Measurements from ENCODE around the gene ITGB4. TPM values are rescaled to one million over a fixed set of nuclear protein-coding genes. Genes with fewer than 3 reads are reported as not detected.
A peak's percentile ranks its signal among the peaks of the same experiment; 100 is the strongest.
"Not testable (repeated sequence)": the region's sequence is repeated elsewhere in the genome, so short reads cannot be mapped to it uniquely, and the experiment has no call there.

The ITGB4 gene
- total RNA-seq, 4 donors from 2014 or later, result 36.5 to 57.4 (median 46.6) TPM

DNA sequence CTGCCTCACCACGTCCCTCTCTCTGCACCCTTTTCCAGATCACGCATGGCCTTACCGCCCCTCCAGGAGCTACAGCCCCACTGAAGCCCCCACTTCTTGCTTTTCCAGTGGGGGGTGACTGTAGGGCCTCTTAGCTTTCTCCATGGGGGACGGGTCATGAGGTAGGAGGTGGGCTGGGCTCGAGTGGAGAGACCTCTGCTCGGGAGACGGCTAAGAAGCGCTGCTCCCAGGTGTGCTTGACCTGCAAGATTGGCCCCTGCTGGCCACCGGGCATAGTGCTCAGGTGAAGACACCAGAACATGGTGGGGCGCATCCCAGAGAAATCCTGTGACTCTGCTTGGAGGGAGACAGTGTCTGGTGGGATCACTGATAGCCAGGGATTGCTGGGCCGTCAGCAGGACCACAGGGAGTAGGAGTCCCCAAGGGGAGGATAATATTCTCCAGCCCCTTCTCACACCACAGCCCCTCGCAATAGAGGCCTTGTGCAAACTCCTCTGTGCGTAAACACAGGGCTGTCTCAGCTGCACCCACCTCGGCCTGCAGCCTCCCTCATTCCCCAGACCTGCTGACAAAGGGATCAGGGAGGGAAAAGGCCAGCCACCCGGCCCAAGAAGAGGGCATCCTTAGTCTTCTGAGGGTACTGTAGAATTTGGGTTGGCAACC, 52.7 kb downstream of the ITGB4 start:
- intact Hi-C loops (cut with DNase I), result no loop called here
- 77% methylated on average over 14 of the region's 15 CpGs for WGBS
- TF ChIP-seq POLR2A (IDR thresholded peaks at IDR 0.05; ENCODE audit: low read depth), result no peak
- DNase-seq (ENCODE audit: extremely low spot score), result no peak
- Histone ChIP-seq H3K9me3 (no peaks in the 10 kb centered on the region), H3K27ac (replicated peaks in 1 of 4) (peak overlapping the region in 3 of 4 donors; percentile 44 to 100 (median 99)), H3K36me3 (peaks cover 14 to 51% (median 44%) of the 10 kb centered on the region in 4 donors), H3K27me3 (no peaks in the 10 kb centered on the region), H3K4me1 (peaks cover 26 to 37% (median 33%) of the 10 kb centered on the region in 4 donors), H3K4me3 (no peak overlapping the region)

DNA sequence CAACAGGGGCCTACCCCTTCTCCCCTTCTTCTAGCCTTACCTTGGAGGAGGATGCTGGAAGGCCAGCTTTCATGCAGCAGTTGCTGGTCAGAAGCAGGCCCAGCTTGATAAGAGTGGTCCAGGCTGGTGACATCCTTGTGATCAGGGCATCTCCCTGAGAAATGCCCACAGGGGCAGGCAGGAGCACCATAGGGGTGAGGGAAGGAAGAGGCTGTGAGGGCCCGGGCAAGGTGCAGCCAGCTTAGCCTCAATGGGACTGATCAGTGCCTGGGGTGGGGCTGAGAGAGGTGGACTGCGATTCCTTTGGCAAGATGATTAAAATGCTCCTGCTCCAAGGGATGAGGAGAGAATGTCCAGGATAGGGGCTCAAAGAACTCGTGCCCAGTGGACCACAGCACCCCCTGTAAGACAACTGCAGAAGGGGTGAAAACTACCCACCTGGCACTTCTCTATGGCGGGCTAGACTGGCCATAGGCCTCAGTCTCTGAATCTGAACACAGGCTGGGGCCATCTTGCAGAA, 53.3 kb downstream of the ITGB4 start:
- no peaks in the 10 kb centered on the region for H3K9me3 ChIP-seq
- no peak for DNase-seq (ENCODE audit: extremely low spot score)
- 98% methylated on average over 4 of the region's 4 CpGs for WGBS
- no peak overlapping the region for H3K4me3 ChIP-seq
- peaks cover 15 to 54% (median 46%) of the 10 kb centered on the region in 4 donors for H3K36me3 ChIP-seq
- no peaks in the 10 kb centered on the region for H3K27me3 ChIP-seq
- peaks cover 26 to 37% (median 33%) of the 10 kb centered on the region in 4 donors for H3K4me1 ChIP-seq
- intact Hi-C loops (cut with DNase I), result no loop called here
- peak overlapping the region; percentile 44 to 100 (median 72) for H3K27ac ChIP-seq (replicated peaks in 1 of 4)
- TF ChIP-seq EP300 (IDR thresholded peaks at IDR 0.05) (no peak), POLR2A (IDR thresholded peaks at IDR 0.05; ENCODE audit: low read depth) (no peak), POLR2AphosphoS5 (IDR thresholded peaks at IDR 0.05) (peak in 1 of 2 donors; percentile 81)
- TF ChIP-seq, protein P1, sequence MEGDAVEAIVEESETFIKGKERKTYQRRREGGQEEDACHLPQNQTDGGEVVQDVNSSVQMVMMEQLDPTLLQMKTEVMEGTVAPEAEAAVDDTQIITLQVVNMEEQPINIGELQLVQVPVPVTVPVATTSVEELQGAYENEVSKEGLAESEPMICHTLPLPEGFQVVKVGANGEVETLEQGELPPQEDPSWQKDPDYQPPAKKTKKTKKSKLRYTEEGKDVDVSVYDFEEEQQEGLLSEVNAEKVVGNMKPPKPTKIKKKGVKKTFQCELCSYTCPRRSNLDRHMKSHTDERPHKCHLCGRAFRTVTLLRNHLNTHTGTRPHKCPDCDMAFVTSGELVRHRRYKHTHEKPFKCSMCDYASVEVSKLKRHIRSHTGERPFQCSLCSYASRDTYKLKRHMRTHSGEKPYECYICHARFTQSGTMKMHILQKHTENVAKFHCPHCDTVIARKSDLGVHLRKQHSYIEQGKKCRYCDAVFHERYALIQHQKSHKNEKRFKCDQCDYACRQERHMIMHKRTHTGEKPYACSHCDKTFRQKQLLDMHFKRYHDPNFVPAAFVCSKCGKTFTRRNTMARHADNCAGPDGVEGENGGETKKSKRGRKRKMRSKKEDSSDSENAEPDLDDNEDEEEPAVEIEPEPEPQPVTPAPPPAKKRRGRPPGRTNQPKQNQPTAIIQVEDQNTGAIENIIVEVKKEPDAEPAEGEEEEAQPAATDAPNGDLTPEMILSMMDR (IDR thresholded peaks at IDR 0.05), result no peak

DNA sequence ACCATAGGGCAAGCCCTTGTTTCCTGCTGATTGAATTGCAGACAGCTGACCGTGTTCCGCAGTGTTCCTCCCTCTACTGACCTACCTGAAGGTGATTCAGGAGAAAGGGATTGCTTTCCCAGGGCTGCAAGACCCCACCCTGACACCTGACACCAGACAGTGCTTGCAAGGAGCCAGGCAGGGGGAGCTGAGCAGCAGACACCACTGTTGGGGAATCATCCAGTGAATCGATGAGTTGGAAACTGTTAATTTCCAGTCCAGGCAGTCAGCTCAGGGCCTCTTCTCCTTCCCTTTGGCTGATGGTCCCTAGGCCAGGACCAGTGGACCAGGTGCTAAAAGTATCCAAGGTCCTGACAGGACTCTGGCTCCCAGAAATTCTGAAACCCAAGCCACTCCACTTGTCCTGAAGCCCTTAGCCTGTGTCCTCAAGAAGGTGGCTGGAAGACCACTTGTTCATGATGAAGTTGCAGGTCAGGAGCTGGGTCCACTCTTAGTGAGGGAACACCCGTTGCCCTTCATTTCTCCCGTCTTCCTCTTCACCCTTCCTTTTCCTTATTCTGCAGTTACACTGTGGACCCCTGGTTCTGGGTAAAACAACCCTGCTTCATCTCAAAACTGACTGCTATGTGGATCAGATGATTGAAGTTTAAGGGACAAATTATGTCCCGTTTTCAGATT, 53.9 kb downstream of the ITGB4 start:
- no peaks in the 10 kb centered on the region for H3K27me3 ChIP-seq
- H3K4me1 ChIP-seq, result peaks cover 26 to 40% (median 35%) of the 10 kb centered on the region in 4 donors
- intact Hi-C loops (cut with DNase I), result loop anchor here (5.0 kb wide), 1 partner anchor 102 kb away; the partner anchor contains the start of gene TRIM47
- H3K27ac ChIP-seq (replicated peaks in 1 of 4), result peak overlapping the region; percentile 45 to 100 (median 75)
- no peaks in the 10 kb centered on the region for H3K9me3 ChIP-seq
- no peak overlapping the region for H3K4me3 ChIP-seq
- WGBS, result 54% methylated on average over 5 of the region's 6 CpGs
- H3K36me3 ChIP-seq, result peaks cover 15 to 54% (median 46%) of the 10 kb centered on the region in 4 donors
- no peak for DNase-seq (ENCODE audit: extremely low spot score)
- no peak for TF ChIP-seq POLR2AphosphoS5 (IDR thresholded peaks at IDR 0.05)
- no peak for TF ChIP-seq EP300 (IDR thresholded peaks at IDR 0.05)
- no peak for TF ChIP-seq POLR2A (IDR thresholded peaks at IDR 0.05; ENCODE audit: low read depth)
- TF ChIP-seq, protein P1 (IDR thresholded peaks at IDR 0.05), result no peak

DNA sequence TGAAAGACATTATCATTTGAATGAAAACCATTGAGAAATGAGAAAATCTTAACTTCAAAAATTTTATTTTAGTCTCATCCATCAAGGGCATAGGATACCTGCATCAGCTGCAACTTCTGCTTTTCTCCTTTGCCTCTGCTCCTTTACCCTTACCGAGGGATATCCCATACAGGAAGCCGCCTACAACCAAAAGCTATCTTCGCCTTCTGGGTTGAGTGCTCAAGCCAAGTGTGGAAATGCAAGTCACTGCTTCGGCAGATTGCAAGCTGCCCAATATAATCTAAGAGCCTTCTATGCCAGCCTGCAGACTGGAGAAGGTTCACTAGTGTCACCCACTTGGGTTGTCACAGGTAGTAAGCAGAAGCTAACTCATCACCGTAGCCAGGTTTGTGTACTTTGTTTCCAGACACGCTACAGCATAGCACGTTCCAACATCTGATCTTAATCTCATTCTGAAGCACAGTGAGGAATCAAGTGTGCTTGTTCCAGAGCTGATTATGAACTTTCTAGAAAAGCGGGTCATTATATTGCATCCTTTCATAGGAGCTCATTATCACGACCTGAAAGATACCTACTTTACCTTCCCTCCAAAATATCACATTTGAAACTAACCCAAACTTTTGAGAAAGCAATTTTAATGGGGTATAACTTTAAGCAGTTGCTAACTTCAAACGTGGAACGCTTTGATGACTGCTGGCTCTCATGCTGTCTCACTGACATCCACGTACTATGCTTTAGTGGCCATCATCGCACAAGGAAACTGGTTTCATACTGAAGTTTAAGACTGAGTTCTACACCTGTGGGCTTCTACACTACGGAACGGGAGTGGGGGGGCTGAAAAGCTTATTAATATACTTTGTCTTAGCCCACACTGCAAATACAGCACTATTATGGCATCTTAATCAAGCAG, 55.4 kb downstream of the ITGB4 start:
- DNase-seq (ENCODE audit: extremely low spot score), result no peak
- Histone ChIP-seq H3K4me3 (peak overlapping the region; percentile 80 to 97 (median 94)), H3K27ac (replicated peaks in 1 of 4) (peak overlapping the region; percentile 38 to 100 (median 100)), H3K4me1 (peaks cover 26 to 45% (median 35%) of the 10 kb centered on the region in 4 donors), H3K9me3 (no peaks in the 10 kb centered on the region), H3K27me3 (no peaks in the 10 kb centered on the region), H3K36me3 (peaks cover 15 to 54% (median 46%) of the 10 kb centered on the region in 4 donors)
- WGBS, result 20% methylated on average over 15 of the region's 15 CpGs
- TF ChIP-seq EP300 (IDR thresholded peaks at IDR 0.05) (no peak), POLR2AphosphoS5 (IDR thresholded peaks at IDR 0.05) (peak in 1 of 2 donors; percentile 16)
- intact Hi-C loops (cut with DNase I), result loop anchor here (5.0 kb wide), 1 partner anchor 101 kb away; the partner anchor contains the start of gene TRIM47

DNA sequence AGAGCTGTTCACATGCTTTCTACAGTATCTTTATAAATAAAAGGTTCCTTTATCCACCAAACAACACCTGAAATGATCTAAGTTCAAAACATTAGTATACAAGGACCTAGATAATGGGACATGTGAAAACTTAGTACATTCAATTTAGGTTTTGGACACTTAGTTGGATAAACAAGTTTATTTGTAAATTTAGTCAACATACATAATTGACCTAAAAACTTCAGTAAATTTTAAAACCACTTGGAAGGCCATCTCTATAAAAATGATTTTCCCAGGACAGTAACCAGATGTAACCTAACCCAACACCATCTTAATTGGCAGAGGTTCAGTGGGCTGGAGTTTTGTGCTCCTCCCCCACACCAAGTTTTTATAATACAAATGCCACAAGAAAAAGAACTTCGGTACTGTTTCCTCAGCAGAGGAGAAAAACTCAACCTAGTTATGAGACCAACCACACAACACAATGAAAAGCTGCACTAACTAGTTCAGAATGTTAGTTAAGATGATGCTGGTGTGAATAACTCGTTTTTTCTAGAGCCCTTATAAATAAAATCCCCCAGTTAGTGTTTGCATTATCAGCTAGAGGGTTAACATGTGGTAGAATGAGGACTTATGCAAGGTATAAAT, 56.1 kb downstream of the ITGB4 start:
- intact Hi-C loops (cut with DNase I), result loop anchor here (5.0 kb wide), 1 partner anchor 100 kb away; the partner anchor contains the start of gene TRIM47

GRCh38 chr17:75778066-75778860, 57.0 kb downstream of the ITGB4 start:
- intact Hi-C loops (cut with DNase I), result loop anchor here (5.0 kb wide), 1 partner anchor 99 kb away; the partner anchor contains the start of gene TRIM47
- peaks cover 15 to 54% (median 46%) of the 10 kb centered on the region in 4 donors for H3K36me3 ChIP-seq
- H3K4me1 ChIP-seq, result peaks cover 26 to 47% (median 41%) of the 10 kb centered on the region in 4 donors
- peak overlapping the region; percentile 98 to 100 (median 100) for H3K27ac ChIP-seq (replicated peaks in 1 of 4)
- H3K9me3 ChIP-seq; DNase-seq (ENCODE audit: extremely low spot score); H3K27me3 ChIP-seq: not testable (repeated sequence)
- WGBS, result 2% methylated on average over 12 of the region's 19 CpGs
- H3K4me3 ChIP-seq, result peak overlapping the region; percentile 80 to 97 (median 94)

More for the DNA sequence above, 56.1 kb downstream of the ITGB4 start:
- Histone ChIP-seq H3K9me3 (no peaks in the 10 kb centered on the region), H3K36me3 (peaks cover 15 to 54% (median 46%) of the 10 kb centered on the region in 4 donors), H3K27me3 (no peaks in the 10 kb centered on the region), H3K4me3 (peak overlapping the region; percentile 80 to 97 (median 94)), H3K4me1 (peaks cover 26 to 45% (median 34%) of the 10 kb centered on the region in 4 donors), H3K27ac (replicated peaks in 1 of 4) (peak overlapping the region; percentile 38 to 100 (median 100))
- TF ChIP-seq EP300 (IDR thresholded peaks at IDR 0.05), result no peak
- TF ChIP-seq POLR2A (IDR thresholded peaks at IDR 0.05; ENCODE audit: low read depth), result no peak
- TF ChIP-seq, protein P1 (IDR thresholded peaks at IDR 0.05), result no peak
- TF ChIP-seq POLR2AphosphoS5 (IDR thresholded peaks at IDR 0.05), result peak in 1 of 2 donors; percentile 4
- WGBS, result 4% methylated on average over 2 of the region's 2 CpGs
- no peak for DNase-seq (ENCODE audit: extremely low spot score)

Data from esophagus muscularis mucosa (tissue), 4 donors.